ENCODE data around the gene VAC14.
A peak's percentile ranks its signal among the peaks of the same experiment; 100 is the strongest.

Gene VAC14

GRCh38 chr16:70682239-70683145, 118.5 kb downstream of the VAC14 start:
- H2AK5ac ChIP-seq (ENCODE audit: low read length) = no peak overlapping the region
- H3K36me3 ChIP-seq (ENCODE audit: control insufficient read depth, insufficient read depth, low read length) = peaks cover 1% of the 10 kb centered on the region
- no peak overlapping the region for H3K4me3 ChIP-seq (ENCODE audit: low read length)
- H2BK120ac ChIP-seq (ENCODE audit: low read depth, low read length) = no peak overlapping the region
- H3K4me2 ChIP-seq (ENCODE audit: low read length) = no peak overlapping the region
- no peaks in the 10 kb centered on the region for H3K79me2 ChIP-seq (ENCODE audit: control insufficient read depth, insufficient read depth, low read length)
- no peak overlapping the region for H4K5ac ChIP-seq (ENCODE audit: low read length)
- H4K8ac ChIP-seq (ENCODE audit: low read depth, low read length) = no peak overlapping the region
- no peak overlapping the region for H3K18ac ChIP-seq (ENCODE audit: low read length)
- H3K27ac ChIP-seq (ENCODE audit: low read depth, low read length) = no peak overlapping the region
- peak; percentile 47 for DNase-seq
- no peaks in the 10 kb centered on the region for H3K27me3 ChIP-seq (ENCODE audit: insufficient read depth, low read length, poor library complexity)
- no peak overlapping the region for H2BK15ac ChIP-seq (replicated peaks; ENCODE audit: low read depth)
- peaks cover 2% of the 10 kb centered on the region for H3K79me1 ChIP-seq (ENCODE audit: low read length)
- no peak overlapping the region for H3K23ac ChIP-seq (ENCODE audit: low read length)
- peaks cover 3% of the 10 kb centered on the region for H3K4me1 ChIP-seq (ENCODE audit: control insufficient read depth, low read depth, low read length)
- no peak overlapping the region for H3K56ac ChIP-seq (ENCODE audit: low read length)
- H3K9ac ChIP-seq (ENCODE audit: low read length) = no peak overlapping the region
- H3K4ac ChIP-seq (ENCODE audit: low read depth, low read length) = no peak overlapping the region
- WGBS (ENCODE audit: extremely low coverage, insufficient coverage, low lambda C conversion rate) = no CpG with 5 or more reads among the region's 14 CpGs
- no peak overlapping the region for H2BK5ac ChIP-seq (ENCODE audit: low read length)

- no CpG with 5 or more reads among the region's 13 CpGs for WGBS (ENCODE audit: extremely low coverage, insufficient coverage, low lambda C conversion rate)
- Histone ChIP-seq H3K79me2 (ENCODE audit: control insufficient read depth, insufficient read depth, low read length) (no peaks in the 10 kb centered on the region), H3K27me3 (ENCODE audit: insufficient read depth, low read length, poor library complexity) (no peaks in the 10 kb centered on the region), H2BK120ac (ENCODE audit: low read depth, low read length) (no peak overlapping the region), H3K79me1 (ENCODE audit: low read length) (peaks cover 2% of the 10 kb centered on the region), H4K8ac (ENCODE audit: low read depth, low read length) (no peak overlapping the region), H2AK5ac (ENCODE audit: low read length) (no peak overlapping the region), H3K9ac (ENCODE audit: low read length) (no peak overlapping the region), H2BK15ac (replicated peaks; ENCODE audit: low read depth) (no peak overlapping the region), H3K4me2 (ENCODE audit: low read length) (no peak overlapping the region), H2BK5ac (ENCODE audit: low read length) (no peak overlapping the region), H3K36me3 (ENCODE audit: control insufficient read depth, insufficient read depth, low read length) (peaks cover 1% of the 10 kb centered on the region), H4K5ac (ENCODE audit: low read length) (no peak overlapping the region), H3K18ac (ENCODE audit: low read length) (no peak overlapping the region), H3K27ac (ENCODE audit: low read depth, low read length) (no peak overlapping the region), H3K4ac (ENCODE audit: low read depth, low read length) (no peak overlapping the region), H3K56ac (ENCODE audit: low read length) (no peak overlapping the region), H3K23ac (ENCODE audit: low read length) (no peak overlapping the region), H3K4me1 (ENCODE audit: control insufficient read depth, low read depth, low read length) (peaks cover 3% of the 10 kb centered on the region), H3K4me3 (ENCODE audit: low read length) (no peak overlapping the region)
- DNase-seq = no peak
These were observed 119.3 kb downstream of the VAC14 start for GRCh38 chr16:70681382-70682238.

- H3K79me1 ChIP-seq (ENCODE audit: low read length) = peaks cover 2% of the 10 kb centered on the region
- no peak overlapping the region for H3K18ac ChIP-seq (ENCODE audit: low read length)
- no peak overlapping the region for H3K4me2 ChIP-seq (ENCODE audit: low read length)
- no peak overlapping the region for H3K23ac ChIP-seq (ENCODE audit: low read length)
- H3K27me3 ChIP-seq (ENCODE audit: insufficient read depth, low read length, poor library complexity) = no peaks in the 10 kb centered on the region
- no peak overlapping the region for H2BK120ac ChIP-seq (ENCODE audit: low read depth, low read length)
- no peak overlapping the region for H2BK15ac ChIP-seq (replicated peaks; ENCODE audit: low read depth)
- H3K4ac ChIP-seq (ENCODE audit: low read depth, low read length) = no peak overlapping the region
- H3K36me3 ChIP-seq (ENCODE audit: control insufficient read depth, insufficient read depth, low read length) = peaks cover 2% of the 10 kb centered on the region
- no peak overlapping the region for H2AK5ac ChIP-seq (ENCODE audit: low read length)
- no peak overlapping the region for H4K5ac ChIP-seq (ENCODE audit: low read length)
- no CpG with 5 or more reads among the region's 18 CpGs for WGBS (ENCODE audit: extremely low coverage, insufficient coverage, low lambda C conversion rate)
- DNase-seq = no peak
- no peak overlapping the region for H3K27ac ChIP-seq (ENCODE audit: low read depth, low read length)
- no peaks in the 10 kb centered on the region for H3K79me2 ChIP-seq (ENCODE audit: control insufficient read depth, insufficient read depth, low read length)
- no peak overlapping the region for H3K4me3 ChIP-seq (ENCODE audit: low read length)
- no peak overlapping the region for H4K8ac ChIP-seq (ENCODE audit: low read depth, low read length)
- peak overlapping the region; percentile 2 for H3K56ac ChIP-seq (ENCODE audit: low read length)
- peak overlapping the region; percentile 34 for H3K9ac ChIP-seq (ENCODE audit: low read length)
- H2BK5ac ChIP-seq (ENCODE audit: low read length) = no peak overlapping the region
- peaks cover 3% of the 10 kb centered on the region for H3K4me1 ChIP-seq (ENCODE audit: control insufficient read depth, low read depth, low read length)
These were observed 120.2 kb downstream of the VAC14 start for GRCh38 chr16:70680495-70681381.

GRCh38 chr16:70679671-70680494, 121.1 kb downstream of the VAC14 start:
- Histone ChIP-seq H3K23ac (ENCODE audit: low read length) (no peak overlapping the region), H3K27ac (ENCODE audit: low read depth, low read length) (peak overlapping the region; percentile 16), H3K79me2 (ENCODE audit: control insufficient read depth, insufficient read depth, low read length) (no peaks in the 10 kb centered on the region), H3K4me3 (ENCODE audit: low read length) (no peak overlapping the region), H3K18ac (ENCODE audit: low read length) (no peak overlapping the region), H4K8ac (ENCODE audit: low read depth, low read length) (no peak overlapping the region), H3K27me3 (ENCODE audit: insufficient read depth, low read length, poor library complexity) (no peaks in the 10 kb centered on the region), H3K79me1 (ENCODE audit: low read length) (peaks cover 2% of the 10 kb centered on the region), H2BK120ac (ENCODE audit: low read depth, low read length) (no peak overlapping the region), H3K56ac (ENCODE audit: low read length) (peak overlapping the region; percentile 75), H3K4me1 (ENCODE audit: control insufficient read depth, low read depth, low read length) (peaks cover 3% of the 10 kb centered on the region), H3K4ac (ENCODE audit: low read depth, low read length) (no peak overlapping the region), H4K5ac (ENCODE audit: low read length) (no peak overlapping the region), H2BK5ac (ENCODE audit: low read length) (no peak overlapping the region), H2AK5ac (ENCODE audit: low read length) (no peak overlapping the region), H3K9ac (ENCODE audit: low read length) (peak overlapping the region; percentile 34), H2BK15ac (replicated peaks; ENCODE audit: low read depth) (no peak overlapping the region), H3K4me2 (ENCODE audit: low read length) (no peak overlapping the region), H3K36me3 (ENCODE audit: control insufficient read depth, insufficient read depth, low read length) (peaks cover 4% of the 10 kb centered on the region)
- peak; percentile 61 for DNase-seq
- WGBS (ENCODE audit: extremely low coverage, insufficient coverage, low lambda C conversion rate) = no CpG with 5 or more reads among the region's 80 CpGs

All from mesendoderm (in vitro differentiated cells).